Keratinocyte (primary cell): ENCODE results near the gene CMSS1.

Experiments used
- CTCF ChIP-seq, 3 experiments: IDR thresholded peaks in 1 of 3; conservative IDR thresholded peaks in 1 of 3; optimal IDR thresholded peaks in 1 of 3; 2 replicates in 2 of 3; 3 replicates in 1 of 3; pipeline versions ENCODE3 to v1.5.1; 2011; ENCODE audit warnings: low read length in 3 of 3, mild to moderate bottlenecking in 3 of 3, moderate library complexity in 2 of 3, control low read depth in 1 of 3, inconsistent platforms in 1 of 3; ENCODE audit not compliant: insufficient read depth in 2 of 3; ENCODE audit errors: extremely low read depth in 1 of 3
- EZH2 ChIP-seq: IDR thresholded peaks from one replicate; pipeline ENCODE4 v1.6.1; 2012; ENCODE audit warnings: inconsistent platforms, mild to moderate bottlenecking, low read length, moderate library complexity

GRCh38 chr3:100047455-100048141, 229.9 kb downstream of the CMSS1 start:
- TF ChIP-seq CTCF (optimal IDR thresholded peaks at IDR 0.05 in 1 of 3, IDR thresholded peaks at IDR 0.05 in 1 of 3, conservative IDR thresholded peaks at IDR 0.05 in 1 of 3; ENCODE audit: extremely low read depth in 1 of 3, insufficient read depth in 2 of 3, low read length in 3 of 3) (no peak), EZH2 (no peak)
